Erythroblast (primary cell): ENCODE data around the gene TUBB2B.

Experiments used
- GATA1 ChIP-seq: IDR thresholded peaks from 2 replicates; pipeline ENCODE4 v1.6.1; 2011; ENCODE audit warnings: low read depth, mild to moderate bottlenecking, control low read depth, low read length, moderate library complexity
- POLR2A ChIP-seq: IDR thresholded peaks from 2 replicates; pipeline ENCODE4 v1.6.1; 2011; ENCODE audit warnings: mild to moderate bottlenecking, low read length

GRCh38 chr6:3251462-3252314 lies 24.2 kb upstream of the TUBB2B start:
- no peak for TF ChIP-seq POLR2A
- no peak for TF ChIP-seq GATA1
